A549 (cell line): Measurements from ENCODE around the gene CIT. TPM values are rescaled to one million over a fixed set of nuclear protein-coding genes. Genes with fewer than 3 reads are reported as not detected.
A peak's percentile ranks its signal among the peaks of the same experiment; 100 is the strongest.

Experiments
- ATAC-seq, 2 experiments: fragments of 200-7000 bp in 1 of 2; fragments of >200 bp in 1 of 2; cut with Nextera tagmentation in 1 of 2; cut with Tn5 transposase in 1 of 2; 3 replicates each; pipeline versions ENCODE4 v1.8.0 to v1.9.1; 2018 to 2020; ENCODE audit warnings: mild to moderate bottlenecking in 1 of 2, moderate library complexity in 1 of 2
- CTCF ChIA-PET: fragments of 300-600 bp; sonication (Branson Sonifier 250); formaldehyde crosslinking; extraction: SDS; loops from one replicate; lab custom pipeline; 2021; ENCODE audit warnings: antibody characterized with exemption, inconsistent platforms; lab: Yijun Ruan, JAX
- POLR2A ChIA-PET: fragments of 350-600 bp; formaldehyde crosslinking; extraction: SDS; loops from one replicate; lab custom pipeline; 2021; ENCODE audit warnings: antibody characterized with exemption, inconsistent platforms; lab: Yijun Ruan, JAX
- DNase-seq, 2 experiments: peaks; one replicate each; pipeline versions ENCODE4 v3.0.0 to v3.0.0-alpha.2; 2011 to 2016; ENCODE audit warnings: low read depth in 1 of 2, low spot score in 1 of 2
- FAIRE-seq: peaks from 2 replicates; lab custom pipeline; 2011; peaks lifted over from hg19 to GRCh38; lab: Jason Lieb, UNC
- H3K27ac ChIP-seq, 2 experiments: fragments of >200 bp; sonication (Bioruptor Twin); formaldehyde crosslinking; 3 replicates each; pipeline ENCODE4 v1.5.1; 2016 to 2017
- H3K4me1 ChIP-seq: fragments of >200 bp; sonication (Bioruptor Twin); formaldehyde crosslinking; 3 replicates; pipeline ENCODE4 v1.6.1; 2016
- H3K4me2 ChIP-seq: fragments of >200 bp; sonication (Bioruptor Twin); formaldehyde crosslinking; 3 replicates; pipeline ENCODE4 v1.6.1; 2016
- H3K4me3 ChIP-seq: fragments of >200 bp; sonication (Bioruptor Twin); formaldehyde crosslinking; 3 replicates; pipeline ENCODE4 v1.5.1; 2016
- H3K9me3 ChIP-seq: fragments of >200 bp; sonication (Bioruptor Twin); formaldehyde crosslinking; 3 replicates; pipeline ENCODE4 v1.6.1; 2016
- CBX2 ChIP-seq: fragments of 200-600 bp; sonication (generic); IDR thresholded peaks from 2 replicates; pipeline ENCODE4 v1.6.1; 2016; ENCODE audit warnings: low read depth, mild to moderate bottlenecking, borderline replicate concordance
- CHD2 ChIP-seq: fragments of 150-350 bp; IDR thresholded peaks from 2 replicates; pipeline ENCODE4 v1.6.1; 2014; ENCODE audit warnings: low read length; ENCODE audit not compliant: partially characterized antibody
- EHMT2 ChIP-seq: fragments of 200-600 bp; sonication (generic); IDR thresholded peaks from 2 replicates; pipeline ENCODE4 v1.6.1; 2016; ENCODE audit warnings: antibody characterized with exemption, low read depth, mild to moderate bottlenecking, moderate library complexity
- HES2 ChIP-seq: fragments of >200 bp; sonication (Bioruptor Twin); formaldehyde crosslinking; IDR thresholded peaks from 2 replicates; pipeline ENCODE4 v1.6.1; 2016
- HOXB13 ChIP-seq: fragments of 250-450 bp; sonication (Bioruptor Pico); IDR thresholded peaks from 2 replicates; pipeline ENCODE4 v1.5.0; 2020; ENCODE audit warnings: low read depth, mild to moderate bottlenecking, moderate library complexity
- JUN ChIP-seq, 2 experiments: fragments of >200 bp; sonication (Bioruptor Twin); formaldehyde crosslinking; IDR thresholded peaks; 2 replicates in 1 of 2; 3 replicates in 1 of 2; pipeline ENCODE4 v1.6.1; 2016 to 2017
- JUNB ChIP-seq: fragments of >200 bp; sonication (Bioruptor Twin); formaldehyde crosslinking; IDR thresholded peaks from 2 replicates; pipeline ENCODE4 v1.6.1; 2016
- KDM1A ChIP-seq: fragments of 200-600 bp; sonication (generic); IDR thresholded peaks from 2 replicates; pipeline ENCODE4 v1.6.1; 2016; ENCODE audit warnings: low read depth, mild to moderate bottlenecking
- KDM5A ChIP-seq: fragments of 200-600 bp; sonication (generic); IDR thresholded peaks from 2 replicates; pipeline ENCODE4 v1.6.1; 2016; ENCODE audit warnings: antibody characterized with exemption, mild to moderate bottlenecking
- MAX ChIP-seq: IDR thresholded peaks from 2 replicates; pipeline ENCODE4 v1.6.1; 2012
- NR3C1 ChIP-seq: fragments of >200 bp; sonication (Bioruptor Twin); formaldehyde crosslinking; IDR thresholded peaks from 3 replicates; pipeline ENCODE4 v1.6.1; 2017
- PHF8 ChIP-seq: fragments of 200-600 bp; sonication (generic); IDR thresholded peaks from 2 replicates; pipeline ENCODE4 v1.6.1; 2016; ENCODE audit warnings: low read depth, mild to moderate bottlenecking, antibody characterized with exemption, moderate library complexity, borderline replicate concordance
- POLR2A ChIP-seq: IDR thresholded peaks from 2 replicates; pipeline ENCODE4 v1.6.1; 2012; ENCODE audit warnings: mild to moderate bottlenecking, low read length
- POLR2AphosphoS2 ChIP-seq: conservative IDR thresholded peaks from 2 replicates; pipeline ENCODE4 v1.6.1; 2012; ENCODE audit warnings: low read length, improper control_type of control experiment, inconsistent platforms
- RFX5 ChIP-seq: fragments of 450-650 bp; IDR thresholded peaks from 2 replicates; pipeline ENCODE4 v1.7.1; 2014; ENCODE audit warnings: antibody characterized with exemption, mild to moderate bottlenecking, moderate library complexity
- SMC3 ChIP-seq: fragments of >200 bp; sonication (Bioruptor Twin); formaldehyde crosslinking; IDR thresholded peaks from 3 replicates; pipeline ENCODE4 v1.6.1; 2018; ENCODE audit warnings: inconsistent platforms
- ZC3H11A ChIP-seq: fragments of 450-650 bp; IDR thresholded peaks from 2 replicates; pipeline ENCODE4 v1.6.1; 2014; ENCODE audit warnings: antibody characterized with exemption, mild to moderate bottlenecking
- ZFP36 ChIP-seq: fragments of 450-650 bp; IDR thresholded peaks from 2 replicates; pipeline ENCODE4 v1.6.1; 2014; ENCODE audit warnings: borderline replicate concordance; ENCODE audit not compliant: partially characterized antibody
- ZNF302 ChIP-seq: fragments of 250-450 bp; sonication (Bioruptor Pico); IDR thresholded peaks from 2 replicates; pipeline ENCODE4 v1.9.0; 2021; ENCODE audit warnings: inconsistent platforms, mild to moderate bottlenecking, moderate library complexity
- WGBS: methylation state at CpG from one replicate; pipeline ENCODE4 v1.1.6; 2017; ENCODE audit errors: missing lambda C conversion rate; 5-methylcytosine and 5-hydroxymethylcytosine counted together
- polyA plus RNA-seq, 4 experiments: library from polyadenylated mRNA; depleted of rRNA in 3 of 4; stranded (reverse); fragments of >200 nt; fragmentation: RNase III in 1 of 4; extraction: RNeasy Plus Mini Kit Qiagen cat#74134 plus additional on column Dnase treatment in 1 of 4; gene quantifications; 2 replicates in 3 of 4; 3 replicates in 1 of 4; pipeline ENCODE4 v1.2.3, GENCODE V29; 2011 to 2017
- TF ChIP-seq, protein P1 (sequence below): fragments of 450-650 bp; IDR thresholded peaks from 2 replicates; pipeline ENCODE4 v1.6.1; 2014; ENCODE audit warnings: antibody characterized with exemption
- TF ChIP-seq, protein P2 (sequence below): fragments of 200-600 bp; sonication (generic); IDR thresholded peaks from 2 replicates; pipeline ENCODE4 v1.6.1; 2016; ENCODE audit warnings: antibody characterized with exemption, mild to moderate bottlenecking, moderate library complexity
- TF ChIP-seq, protein P3 (sequence below): fragments of >200 bp; sonication (Bioruptor Twin); formaldehyde crosslinking; IDR thresholded peaks from 3 replicates; pipeline ENCODE4 v1.5.1; 2016

Gene CIT
- polyA plus RNA-seq, 2 of the 4 experiments (the other 2 are of a cell fraction) = 12.5 to 25.4 TPM

- FAIRE-seq (no peak), DNase-seq (no peak), ATAC-seq (no peak)
- H3K9me3 ChIP-seq = no peaks in the 10 kb centered on the region
- ChIA-PET CTCF (interaction anchor here (1.3 to 2.1 kb wide), 2 partner anchors 9 to 77 kb away, joined by 3 to 7 read pairs; no protein-coding TSS in a partner anchor), POLR2A (no interaction called here)
- H3K4me1 ChIP-seq = no peaks in the 10 kb centered on the region
- H3K4me3 ChIP-seq = no peak overlapping the region
- TF ChIP-seq HES2 = no peak
- TF ChIP-seq SMC3 = no peak
- no peak for TF ChIP-seq POLR2AphosphoS2
- TF ChIP-seq NR3C1 = no peak
- no peak for TF ChIP-seq KDM1A
- H3K27ac ChIP-seq = no peak overlapping the region
- 90% methylated on average over 16 of the region's 16 CpGs for WGBS
- H3K4me2 ChIP-seq = no peak overlapping the region
Measured at GRCh38 chr12:119704065-119704747, 172.9 kb downstream of the CIT start.

- no peak for ATAC-seq
- Histone ChIP-seq H3K4me2 (no peak overlapping the region), H3K27ac (no peak overlapping the region)
- 97% methylated on average over 6 of the region's 6 CpGs for WGBS
- no peak for FAIRE-seq
- TF ChIP-seq JUN (IDR thresholded peaks at IDR 0.05) (no peak), EHMT2 (no peak), CHD2 (no peak)
- TF ChIP-seq, protein P1, sequence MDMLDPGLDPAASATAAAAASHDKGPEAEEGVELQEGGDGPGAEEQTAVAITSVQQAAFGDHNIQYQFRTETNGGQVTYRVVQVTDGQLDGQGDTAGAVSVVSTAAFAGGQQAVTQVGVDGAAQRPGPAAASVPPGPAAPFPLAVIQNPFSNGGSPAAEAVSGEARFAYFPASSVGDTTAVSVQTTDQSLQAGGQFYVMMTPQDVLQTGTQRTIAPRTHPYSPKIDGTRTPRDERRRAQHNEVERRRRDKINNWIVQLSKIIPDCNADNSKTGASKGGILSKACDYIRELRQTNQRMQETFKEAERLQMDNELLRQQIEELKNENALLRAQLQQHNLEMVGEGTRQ = no peak
- TF ChIP-seq, all 56 proteins: peak for 0
- no peak overlapping the region for H3K4me3 ChIP-seq
- no peak for DNase-seq
- H3K4me1 ChIP-seq = no peaks in the 10 kb centered on the region
- no peaks in the 10 kb centered on the region for H3K9me3 ChIP-seq
- POLR2A ChIA-PET = no interaction called here
- CTCF ChIA-PET = interaction anchor here (1.1 to 1.2 kb wide), 3 partner anchors 11 to 82 kb away, joined by 3 read pairs; no protein-coding TSS in a partner anchor
Measured at GRCh38 chr12:119700078-119700477, 177.0 kb downstream of the CIT start.

DNA sequence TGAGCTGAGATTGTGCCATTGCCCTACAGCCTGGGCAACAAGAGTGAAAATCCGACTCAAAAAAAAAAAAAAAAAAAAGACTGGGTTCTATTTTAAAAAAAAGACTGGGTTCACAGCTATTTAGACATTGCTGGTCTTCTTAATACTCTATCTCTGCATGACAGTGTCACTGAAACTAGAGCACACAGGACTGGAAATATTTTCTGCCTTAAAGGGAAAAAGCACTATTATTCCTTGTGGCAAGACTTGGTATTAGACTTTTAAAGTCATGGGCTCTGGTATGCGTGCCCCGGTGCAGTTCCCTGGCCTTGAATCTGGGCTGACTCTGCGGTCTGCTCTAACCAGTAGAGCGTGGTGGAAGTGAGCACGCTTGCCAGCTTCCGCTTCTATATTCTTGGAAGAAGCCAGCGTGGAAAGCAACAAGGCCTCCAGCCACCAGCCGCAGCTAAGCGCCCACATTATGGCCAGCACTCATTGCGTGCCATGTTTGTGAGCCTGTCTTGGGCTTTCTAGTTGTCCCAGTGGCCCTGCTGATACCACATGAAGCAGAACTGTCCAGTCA, 177.8 kb downstream of the CIT start:
- WGBS = 94% methylated on average over 11 of the region's 11 CpGs
- POLR2A ChIA-PET = no interaction called here
- Histone ChIP-seq H3K4me1 (no peaks in the 10 kb centered on the region), H3K4me3 (no peak overlapping the region), H3K9me3 (no peaks in the 10 kb centered on the region), H3K4me2 (no peak overlapping the region), H3K27ac (no peak overlapping the region)
- no peak for FAIRE-seq
- 0 out of 6 replicates have a peak, but pooled peaks of 1 of the 2 experiments have one; percentile 27 for ATAC-seq
- no peak for TF ChIP-seq JUNB
- TF ChIP-seq ZNF302 (CRISPR knock-in tag) = no peak
- no peak for TF ChIP-seq MAX
- CTCF ChIA-PET = interaction anchor here (1.0 to 1.2 kb wide), 4 partner anchors 10 to 83 kb away, joined by 3 read pairs; no protein-coding TSS in a partner anchor
- DNase-seq = no peak

- CTCF ChIA-PET = interaction anchor here (1.0 kb wide), 2 partner anchors 84 to 206 kb away, joined by 3 read pairs; no protein-coding TSS in a partner anchor
- no peak overlapping the region for H3K4me3 ChIP-seq
- DNase-seq = no peak
- no peak overlapping the region for H3K27ac ChIP-seq
- no peaks in the 10 kb centered on the region for H3K4me1 ChIP-seq
- no peak overlapping the region for H3K4me2 ChIP-seq
- 86% methylated on average over 5 of the region's 5 CpGs for WGBS
- ATAC-seq = no peak
- POLR2A ChIA-PET = no interaction called here
- H3K9me3 ChIP-seq = no peaks in the 10 kb centered on the region
- FAIRE-seq = no peak
- TF ChIP-seq HOXB13 (no peak), JUNB (no peak), POLR2A (no peak), ZFP36 (no peak), POLR2AphosphoS2 (no peak), ZC3H11A (no peak), RFX5 (no peak), KDM5A (no peak), PHF8 (no peak), CBX2 (no peak)
- TF ChIP-seq, protein P2, sequence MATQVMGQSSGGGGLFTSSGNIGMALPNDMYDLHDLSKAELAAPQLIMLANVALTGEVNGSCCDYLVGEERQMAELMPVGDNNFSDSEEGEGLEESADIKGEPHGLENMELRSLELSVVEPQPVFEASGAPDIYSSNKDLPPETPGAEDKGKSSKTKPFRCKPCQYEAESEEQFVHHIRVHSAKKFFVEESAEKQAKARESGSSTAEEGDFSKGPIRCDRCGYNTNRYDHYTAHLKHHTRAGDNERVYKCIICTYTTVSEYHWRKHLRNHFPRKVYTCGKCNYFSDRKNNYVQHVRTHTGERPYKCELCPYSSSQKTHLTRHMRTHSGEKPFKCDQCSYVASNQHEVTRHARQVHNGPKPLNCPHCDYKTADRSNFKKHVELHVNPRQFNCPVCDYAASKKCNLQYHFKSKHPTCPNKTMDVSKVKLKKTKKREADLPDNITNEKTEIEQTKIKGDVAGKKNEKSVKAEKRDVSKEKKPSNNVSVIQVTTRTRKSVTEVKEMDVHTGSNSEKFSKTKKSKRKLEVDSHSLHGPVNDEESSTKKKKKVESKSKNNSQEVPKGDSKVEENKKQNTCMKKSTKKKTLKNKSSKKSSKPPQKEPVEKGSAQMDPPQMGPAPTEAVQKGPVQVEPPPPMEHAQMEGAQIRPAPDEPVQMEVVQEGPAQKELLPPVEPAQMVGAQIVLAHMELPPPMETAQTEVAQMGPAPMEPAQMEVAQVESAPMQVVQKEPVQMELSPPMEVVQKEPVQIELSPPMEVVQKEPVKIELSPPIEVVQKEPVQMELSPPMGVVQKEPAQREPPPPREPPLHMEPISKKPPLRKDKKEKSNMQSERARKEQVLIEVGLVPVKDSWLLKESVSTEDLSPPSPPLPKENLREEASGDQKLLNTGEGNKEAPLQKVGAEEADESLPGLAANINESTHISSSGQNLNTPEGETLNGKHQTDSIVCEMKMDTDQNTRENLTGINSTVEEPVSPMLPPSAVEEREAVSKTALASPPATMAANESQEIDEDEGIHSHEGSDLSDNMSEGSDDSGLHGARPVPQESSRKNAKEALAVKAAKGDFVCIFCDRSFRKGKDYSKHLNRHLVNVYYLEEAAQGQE = no peak
- TF ChIP-seq, protein P3, sequence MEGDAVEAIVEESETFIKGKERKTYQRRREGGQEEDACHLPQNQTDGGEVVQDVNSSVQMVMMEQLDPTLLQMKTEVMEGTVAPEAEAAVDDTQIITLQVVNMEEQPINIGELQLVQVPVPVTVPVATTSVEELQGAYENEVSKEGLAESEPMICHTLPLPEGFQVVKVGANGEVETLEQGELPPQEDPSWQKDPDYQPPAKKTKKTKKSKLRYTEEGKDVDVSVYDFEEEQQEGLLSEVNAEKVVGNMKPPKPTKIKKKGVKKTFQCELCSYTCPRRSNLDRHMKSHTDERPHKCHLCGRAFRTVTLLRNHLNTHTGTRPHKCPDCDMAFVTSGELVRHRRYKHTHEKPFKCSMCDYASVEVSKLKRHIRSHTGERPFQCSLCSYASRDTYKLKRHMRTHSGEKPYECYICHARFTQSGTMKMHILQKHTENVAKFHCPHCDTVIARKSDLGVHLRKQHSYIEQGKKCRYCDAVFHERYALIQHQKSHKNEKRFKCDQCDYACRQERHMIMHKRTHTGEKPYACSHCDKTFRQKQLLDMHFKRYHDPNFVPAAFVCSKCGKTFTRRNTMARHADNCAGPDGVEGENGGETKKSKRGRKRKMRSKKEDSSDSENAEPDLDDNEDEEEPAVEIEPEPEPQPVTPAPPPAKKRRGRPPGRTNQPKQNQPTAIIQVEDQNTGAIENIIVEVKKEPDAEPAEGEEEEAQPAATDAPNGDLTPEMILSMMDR = no peak
Measured at GRCh38 chr12:119696943-119697342, 180.2 kb downstream of the CIT start.
